OCI-LY1 (cell line): ENCODE data around the gene BPIFB2.

Source experiments
- H2AFZ ChIP-seq: fragments of 200-600 bp; sonication (generic), shearing (Covaris generic); 2 replicates; pipeline ENCODE4 v1.6.0; 2014; ENCODE audit warnings: antibody characterized with exemption, mild to moderate bottlenecking, low read length
- H3F3A ChIP-seq: fragments of 200-600 bp; sonication (generic), shearing (Covaris generic); 2 replicates; pipeline ENCODE4 v1.6.0; 2014; ENCODE audit warnings: mild to moderate bottlenecking, antibody characterized with exemption, low read length, moderate library complexity; ENCODE audit not compliant: insufficient read depth
- H3K27ac ChIP-seq: fragments of 200-600 bp; sonication (generic); 2 replicates; pipeline ENCODE4 v1.5.1; 2014; ENCODE audit warnings: low read length, mixed run types, mild to moderate bottlenecking, low read depth; ENCODE audit not compliant: poor library complexity, severe bottlenecking
- H3K27me3 ChIP-seq: fragments of 200-600 bp; sonication (generic); 2 replicates; pipeline ENCODE4 v1.6.0; 2014; ENCODE audit warnings: antibody characterized with exemption, mild to moderate bottlenecking, low read length, moderate library complexity; ENCODE audit not compliant: insufficient read depth
- H3K36me3 ChIP-seq: fragments of 200-600 bp; sonication (generic); 2 replicates; pipeline ENCODE4 v1.6.1; 2014; ENCODE audit warnings: mild to moderate bottlenecking, antibody characterized with exemption, low read length, moderate library complexity, mixed read lengths; ENCODE audit not compliant: insufficient read depth
- H3K4me1 ChIP-seq: fragments of 200-600 bp; sonication (generic); 2 replicates; pipeline ENCODE4 v1.5.1; 2014; ENCODE audit warnings: mild to moderate bottlenecking, low read length, moderate library complexity; ENCODE audit not compliant: insufficient read depth, severe bottlenecking
- H3K4me2 ChIP-seq: fragments of 200-600 bp; sonication (generic), shearing (Covaris generic); 2 replicates; pipeline ENCODE4 v1.6.1; 2014; ENCODE audit warnings: low read length
- H3K4me3 ChIP-seq: fragments of 200-600 bp; sonication (generic); 2 replicates; pipeline ENCODE4 v1.5.1; 2014; ENCODE audit warnings: low read length, low read depth, mild to moderate bottlenecking, mixed read lengths; ENCODE audit not compliant: poor library complexity, severe bottlenecking
- H3K79me2 ChIP-seq: fragments of 200-600 bp; shearing (Covaris generic); 2 replicates; pipeline ENCODE4 v1.6.1; 2016; ENCODE audit warnings: mixed run types, low read length, mixed read lengths; ENCODE audit not compliant: insufficient read depth
- H3K9ac ChIP-seq: fragments of 200-600 bp; sonication (generic), shearing (Covaris generic); 2 replicates; pipeline ENCODE4 v1.6.1; 2014; ENCODE audit warnings: mild to moderate bottlenecking, low read length, mixed read lengths
- H3K9me2 ChIP-seq: fragments of 200-600 bp; sonication (generic), shearing (Covaris generic); 2 replicates; pipeline ENCODE4 v1.6.1; 2014; ENCODE audit warnings: low read depth, mild to moderate bottlenecking, low read length, mixed read lengths
- H3K9me3 ChIP-seq: fragments of 200-600 bp; shearing (Covaris generic); 2 replicates; pipeline ENCODE4 v1.6.1; 2014; ENCODE audit warnings: low read length, mixed read lengths
- H4K20me1 ChIP-seq: fragments of 200-600 bp; sonication (generic), shearing (Covaris generic); 2 replicates; pipeline ENCODE4 v1.6.0; 2016; ENCODE audit warnings: mild to moderate bottlenecking, low read length; ENCODE audit not compliant: insufficient read depth
- CTCF ChIP-seq: fragments of 200-600 bp; sonication (generic), shearing (Covaris generic); IDR thresholded peaks from 2 replicates; pipeline ENCODE4 v1.5.1; 2017; ENCODE audit warnings: mild to moderate bottlenecking, antibody characterized with exemption, low read length, moderate library complexity, mixed read lengths
- EZH2 ChIP-seq: fragments of 200-600 bp; sonication (generic), shearing (Covaris generic); IDR thresholded peaks from 2 replicates; pipeline ENCODE4 v1.8.0; 2017; ENCODE audit warnings: borderline replicate concordance, mixed run types, mild to moderate bottlenecking, antibody characterized with exemption, low read length, moderate library complexity, mixed read lengths

BPIFB2 gene

GRCh38 chr20:33062825-33063149 lies 55.3 kb downstream of the BPIFB2 start:
- Histone ChIP-seq H4K20me1 (no peaks in the 10 kb centered on the region), H3F3A (no peaks in the 10 kb centered on the region), H2AFZ (no peak overlapping the region), H3K4me3 (no peak overlapping the region), H3K9me2 (no peaks in the 10 kb centered on the region), H3K27ac (no peak overlapping the region), H3K4me1 (no peaks in the 10 kb centered on the region), H3K4me2 (no peak overlapping the region), H3K27me3 (0 out of 2 replicates have a peak, but pooled peaks cover 5% of the 10 kb centered on the region), H3K79me2 (no peaks in the 10 kb centered on the region), H3K36me3 (no peaks in the 10 kb centered on the region), H3K9ac (no peak overlapping the region), H3K9me3 (no peaks in the 10 kb centered on the region)
- no peak for TF ChIP-seq CTCF
- TF ChIP-seq EZH2: no peak

GRCh38 chr20:33063271-33063670 lies 55.8 kb downstream of the BPIFB2 start:
- H3K9me2 ChIP-seq: no peaks in the 10 kb centered on the region
- no peak overlapping the region for H2AFZ ChIP-seq
- no peaks in the 10 kb centered on the region for H3K4me1 ChIP-seq
- H3F3A ChIP-seq: no peaks in the 10 kb centered on the region
- no peaks in the 10 kb centered on the region for H3K9me3 ChIP-seq
- no peak overlapping the region for H3K9ac ChIP-seq
- H4K20me1 ChIP-seq: no peaks in the 10 kb centered on the region
- no peaks in the 10 kb centered on the region for H3K36me3 ChIP-seq
- no peak overlapping the region for H3K4me3 ChIP-seq
- TF ChIP-seq EZH2: no peak
- H3K79me2 ChIP-seq: no peaks in the 10 kb centered on the region
- 0 out of 2 replicates have a peak, but pooled peaks cover 5% of the 10 kb centered on the region for H3K27me3 ChIP-seq
- H3K4me2 ChIP-seq: no peak overlapping the region
- H3K27ac ChIP-seq: no peak overlapping the region

GRCh38 chr20:33064572-33065287 lies 57.2 kb downstream of the BPIFB2 start:
- H3K4me2 ChIP-seq: no peak overlapping the region

More at GRCh38 chr20:33064572-33065287, 57.2 kb downstream of the BPIFB2 start:
- Histone ChIP-seq H3K9me2 (no peaks in the 10 kb centered on the region), H3K4me1 (no peaks in the 10 kb centered on the region), H3K27me3 (0 out of 2 replicates have a peak, but pooled peaks cover 5% of the 10 kb centered on the region), H3K9me3 (no peaks in the 10 kb centered on the region), H2AFZ (no peak overlapping the region), H3K4me3 (no peak overlapping the region), H3K36me3 (no peaks in the 10 kb centered on the region), H4K20me1 (no peaks in the 10 kb centered on the region), H3K27ac (no peak overlapping the region), H3F3A (no peaks in the 10 kb centered on the region), H3K79me2 (no peaks in the 10 kb centered on the region), H3K9ac (no peak overlapping the region)
- TF ChIP-seq CTCF: no peak
- no peak for TF ChIP-seq EZH2
